ENCODE data around the gene MCF2L. TPM values are rescaled to one million over a fixed set of nuclear protein-coding genes. Genes with fewer than 3 reads are reported as not detected.
A peak's percentile ranks its signal among the peaks of the same experiment; 100 is the strongest.

The MCF2L gene
- total RNA-seq, 1 experiment from 2014 or later, result 3.0 TPM

DNA sequence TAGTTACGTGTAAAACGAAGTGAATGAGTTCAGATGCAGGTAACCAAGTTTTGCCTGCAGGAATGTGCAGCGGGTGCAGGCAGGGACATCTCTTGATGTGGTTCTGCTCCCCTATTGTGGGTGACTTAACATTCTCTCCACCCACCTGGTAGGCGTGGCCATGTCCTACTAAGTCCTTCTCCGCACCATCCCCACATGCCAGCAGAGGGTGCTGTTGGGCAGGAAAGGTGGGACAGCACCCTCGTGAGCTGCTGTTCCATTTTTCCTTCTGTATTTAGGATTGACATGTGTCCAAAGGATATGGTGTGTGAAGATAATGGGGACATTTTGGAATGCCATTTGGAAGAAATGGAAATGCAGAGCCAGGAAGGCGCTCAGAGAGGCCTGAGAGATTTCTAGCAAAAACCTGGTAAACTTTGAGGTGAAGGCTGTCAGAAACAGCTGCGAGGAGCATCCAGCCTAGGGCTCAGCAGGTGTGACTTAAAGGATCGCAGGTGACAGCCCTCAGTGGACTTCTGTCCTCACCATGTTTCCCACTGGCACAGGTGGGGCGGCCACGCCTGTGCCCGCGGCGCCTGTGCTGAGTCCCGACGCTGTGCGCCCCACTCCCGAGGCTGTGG lies 26.2 kb upstream of the MCF2L start:
- DNase-seq (ENCODE audit: low read depth), result peak; percentile 80
- in situ Hi-C loops (cut with HindIII; ENCODE audit: low pct_unique_long_range_greater_than_20kb, low sequenced_read_pairs), result no loop called here

DNA sequence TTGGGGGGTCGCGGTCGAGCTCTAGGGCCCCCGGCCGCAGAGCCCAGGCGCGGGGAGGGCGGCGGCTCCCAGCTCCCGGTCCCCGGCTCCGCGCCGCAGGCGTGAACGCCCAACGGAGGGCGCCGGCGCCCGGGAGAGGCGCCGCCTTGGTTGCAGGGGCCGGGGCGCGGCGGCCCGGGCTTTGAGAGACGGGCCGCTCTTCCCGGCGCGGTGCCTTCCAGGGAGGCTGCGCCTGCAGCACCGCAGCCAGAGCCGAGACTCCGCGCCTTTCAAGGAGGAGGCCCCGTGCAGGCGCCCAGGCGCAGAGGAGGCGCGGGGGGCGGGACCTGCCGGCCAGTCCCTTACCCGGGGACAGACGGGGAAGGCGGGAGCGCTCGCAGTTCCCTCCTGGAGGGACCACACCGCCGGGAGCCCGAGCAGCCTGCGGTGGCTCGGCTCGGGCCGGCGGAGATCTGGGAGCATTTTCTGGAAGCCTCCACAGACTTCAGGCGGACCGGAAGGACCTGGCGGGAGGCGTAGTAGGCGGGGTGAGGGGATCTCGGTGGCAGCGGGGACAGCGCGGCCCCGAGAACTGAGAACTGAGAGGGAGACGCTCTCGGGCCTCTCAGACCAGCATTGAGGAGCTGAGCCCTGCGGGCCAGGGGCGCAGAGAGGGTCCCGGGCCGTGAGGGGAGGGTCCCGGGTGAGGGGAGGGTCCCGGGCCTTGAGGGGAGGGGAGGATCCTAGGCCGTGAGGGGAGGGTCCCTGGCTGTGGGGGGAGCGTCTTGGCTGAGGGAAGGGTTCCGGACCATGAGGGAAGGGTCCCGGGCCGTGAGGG lies 25.5 kb upstream of the MCF2L start:
- DNase-seq (ENCODE audit: low read depth), result peak; percentile 35
- in situ Hi-C loops (cut with HindIII; ENCODE audit: low pct_unique_long_range_greater_than_20kb, low sequenced_read_pairs), result no loop called here

DNA sequence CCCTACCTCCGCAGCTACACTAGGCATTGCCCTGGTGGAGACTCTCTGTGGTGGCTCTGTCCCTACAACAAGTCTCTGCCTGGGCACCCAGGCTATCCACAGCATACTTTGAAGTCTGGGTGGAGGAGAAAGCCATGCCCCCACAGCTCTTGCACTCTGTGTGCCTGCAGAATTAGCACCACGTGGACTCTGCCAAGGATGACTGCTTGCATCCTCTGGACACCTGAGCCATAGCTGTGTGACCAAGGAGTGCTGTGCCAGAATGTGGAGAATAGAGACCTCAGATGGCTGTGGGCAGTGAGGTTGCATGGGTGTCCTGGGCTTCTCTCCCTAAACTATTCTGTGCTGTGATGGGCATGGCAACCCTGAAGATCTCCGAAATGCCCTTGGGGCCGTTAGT lies 21.2 kb upstream of the MCF2L start:
- in situ Hi-C loops (cut with HindIII; ENCODE audit: low pct_unique_long_range_greater_than_20kb, low sequenced_read_pairs), result no loop called here
- DNase-seq (ENCODE audit: low read depth), result no peak

DNA sequence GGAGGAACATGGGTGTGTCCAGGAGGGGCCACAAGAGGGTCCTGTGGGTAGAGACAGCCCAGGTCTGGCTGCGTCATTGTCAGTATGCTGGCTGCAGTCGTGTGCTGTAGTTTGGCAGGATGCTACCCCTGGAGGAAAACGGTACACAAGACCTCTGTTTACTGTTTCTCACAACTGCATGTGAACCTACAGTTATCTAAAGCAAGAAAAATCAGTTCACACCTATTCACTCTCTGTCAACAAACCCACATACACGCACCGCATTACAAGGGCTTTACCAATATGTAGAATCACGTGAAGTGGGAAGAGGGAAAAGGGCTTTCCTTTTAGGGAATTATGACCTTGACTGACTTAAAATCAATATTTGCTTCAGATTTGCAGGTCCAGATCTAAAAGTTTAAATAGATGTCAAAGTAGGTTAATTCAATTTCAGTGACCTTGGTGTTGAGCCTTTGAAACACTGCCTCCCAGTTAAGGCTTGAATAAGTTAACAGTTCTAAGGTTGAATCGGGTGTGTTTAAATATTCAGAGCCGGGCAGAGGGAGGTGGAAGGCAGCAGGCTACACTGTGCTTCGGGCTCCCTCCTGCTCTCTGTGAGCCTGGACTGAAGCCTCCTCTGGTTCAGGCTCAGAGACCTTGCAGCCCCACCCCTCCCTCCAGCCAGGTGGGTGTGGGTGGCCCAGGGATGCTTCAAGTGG lies 17.2 kb upstream of the MCF2L start:
- in situ Hi-C loops (cut with HindIII; ENCODE audit: low pct_unique_long_range_greater_than_20kb, low sequenced_read_pairs), result no loop called here
- DNase-seq (ENCODE audit: low read depth), result no peak

- in situ Hi-C loops (cut with HindIII; ENCODE audit: low pct_unique_long_range_greater_than_20kb, low sequenced_read_pairs), result no loop called here
These were observed 16.1 kb upstream of the MCF2L start for GRCh38 chr13:112952759-112953551.

GRCh38 chr13:112953591-112954487 lies 15.2 kb upstream of the MCF2L start:
- in situ Hi-C loops (cut with HindIII; ENCODE audit: low pct_unique_long_range_greater_than_20kb, low sequenced_read_pairs), result no loop called here
- DNase-seq (ENCODE audit: low read depth), result no peak

More at GRCh38 chr13:112952759-112953551, 16.1 kb upstream of the MCF2L start:
- DNase-seq (ENCODE audit: low read depth), result no peak

- in situ Hi-C loops (cut with HindIII; ENCODE audit: low pct_unique_long_range_greater_than_20kb, low sequenced_read_pairs), result no loop called here
- DNase-seq (ENCODE audit: low read depth), result no peak
These were observed 14.3 kb upstream of the MCF2L start for GRCh38 chr13:112954488-112955270.

GRCh38 chr13:112955271-112955937 lies 13.6 kb upstream of the MCF2L start:
- no peak for DNase-seq (ENCODE audit: low read depth)
- in situ Hi-C loops (cut with HindIII; ENCODE audit: low pct_unique_long_range_greater_than_20kb, low sequenced_read_pairs), result no loop called here

DNA sequence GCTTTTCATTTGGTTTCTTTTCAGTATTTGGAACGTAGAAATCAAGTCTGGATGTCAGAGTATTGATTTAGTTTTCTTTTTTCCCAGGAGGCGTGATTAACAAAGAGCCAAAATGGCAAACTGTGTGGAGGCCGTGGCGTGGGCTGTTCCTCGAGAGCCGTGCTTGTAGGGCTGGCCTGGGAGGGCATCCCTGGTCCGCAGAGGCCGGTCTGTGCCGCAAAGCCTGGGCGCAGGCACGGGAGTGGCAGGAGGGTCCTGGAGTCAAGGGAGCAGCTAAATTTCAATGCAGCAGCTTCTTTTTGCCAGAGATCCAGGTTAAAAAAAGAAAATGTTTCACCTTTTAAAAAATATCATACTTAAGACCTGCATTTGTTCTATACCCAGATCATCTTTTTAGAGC lies 13.1 kb upstream of the MCF2L start:
- in situ Hi-C loops (cut with HindIII; ENCODE audit: low pct_unique_long_range_greater_than_20kb, low sequenced_read_pairs), result no loop called here
- no peak for DNase-seq (ENCODE audit: low read depth)

GRCh38 chr13:112956571-112957294 lies 12.3 kb upstream of the MCF2L start:
- DNase-seq (ENCODE audit: low read depth), result no peak
- in situ Hi-C loops (cut with HindIII; ENCODE audit: low pct_unique_long_range_greater_than_20kb, low sequenced_read_pairs), result no loop called here

DNA sequence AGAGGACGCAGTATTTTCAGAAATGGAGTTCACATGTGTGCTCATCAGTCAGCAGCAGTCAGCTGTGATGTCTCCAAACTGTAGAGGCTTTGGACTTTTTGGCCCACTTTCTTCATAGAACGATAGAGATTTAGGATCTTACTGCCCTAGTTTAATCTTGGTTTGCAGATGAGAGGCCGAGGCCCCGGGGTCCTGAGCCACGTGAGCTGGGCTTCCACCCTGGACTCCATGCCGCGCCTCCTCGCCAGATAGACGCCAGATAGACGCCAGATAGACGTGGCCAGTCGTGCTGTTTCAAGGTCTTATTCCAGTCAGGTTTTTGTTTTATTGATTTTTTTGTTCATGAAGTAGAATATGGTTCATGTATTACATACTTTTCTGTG lies 11.7 kb upstream of the MCF2L start:
- in situ Hi-C loops (cut with HindIII; ENCODE audit: low pct_unique_long_range_greater_than_20kb, low sequenced_read_pairs), result no loop called here
- no peak for DNase-seq (ENCODE audit: low read depth)

- in situ Hi-C loops (cut with HindIII; ENCODE audit: low pct_unique_long_range_greater_than_20kb, low sequenced_read_pairs), result no loop called here
These were observed 10.7 kb upstream of the MCF2L start for GRCh38 chr13:112958127-112958989.

DNA sequence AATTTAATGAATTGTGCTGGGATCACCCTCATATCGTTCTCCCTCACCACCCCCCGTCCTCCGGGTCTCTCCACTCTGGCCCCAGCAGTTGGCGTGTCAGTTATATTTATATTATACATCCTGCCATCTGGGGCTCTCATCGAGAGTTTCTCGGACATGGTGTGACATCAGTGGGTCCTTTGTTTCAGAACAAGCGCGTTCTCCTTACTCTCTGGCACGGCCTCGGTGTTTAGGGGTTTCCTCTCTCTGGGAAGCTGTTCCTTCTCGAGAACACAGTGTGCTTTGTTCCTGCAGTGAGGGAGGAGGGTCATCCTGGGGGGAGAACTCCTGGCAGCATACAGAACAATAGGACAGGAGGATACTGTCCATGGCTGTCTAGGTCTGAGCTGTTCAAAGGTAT lies 9.8 kb upstream of the MCF2L start:
- in situ Hi-C loops (cut with HindIII; ENCODE audit: low pct_unique_long_range_greater_than_20kb, low sequenced_read_pairs), result no loop called here
- no peak for DNase-seq (ENCODE audit: low read depth)

More at GRCh38 chr13:112958127-112958989, 10.7 kb upstream of the MCF2L start:
- DNase-seq (ENCODE audit: low read depth), result no peak

GRCh38 chr13:112959701-112960542 lies 9.1 kb upstream of the MCF2L start:
- in situ Hi-C loops (cut with HindIII; ENCODE audit: low pct_unique_long_range_greater_than_20kb, low sequenced_read_pairs), result no loop called here
- DNase-seq (ENCODE audit: low read depth), result no peak

Measured in Caki2 (cell line).